ENCODE results near the gene TPRX1.

TPRX1 gene

DNA sequence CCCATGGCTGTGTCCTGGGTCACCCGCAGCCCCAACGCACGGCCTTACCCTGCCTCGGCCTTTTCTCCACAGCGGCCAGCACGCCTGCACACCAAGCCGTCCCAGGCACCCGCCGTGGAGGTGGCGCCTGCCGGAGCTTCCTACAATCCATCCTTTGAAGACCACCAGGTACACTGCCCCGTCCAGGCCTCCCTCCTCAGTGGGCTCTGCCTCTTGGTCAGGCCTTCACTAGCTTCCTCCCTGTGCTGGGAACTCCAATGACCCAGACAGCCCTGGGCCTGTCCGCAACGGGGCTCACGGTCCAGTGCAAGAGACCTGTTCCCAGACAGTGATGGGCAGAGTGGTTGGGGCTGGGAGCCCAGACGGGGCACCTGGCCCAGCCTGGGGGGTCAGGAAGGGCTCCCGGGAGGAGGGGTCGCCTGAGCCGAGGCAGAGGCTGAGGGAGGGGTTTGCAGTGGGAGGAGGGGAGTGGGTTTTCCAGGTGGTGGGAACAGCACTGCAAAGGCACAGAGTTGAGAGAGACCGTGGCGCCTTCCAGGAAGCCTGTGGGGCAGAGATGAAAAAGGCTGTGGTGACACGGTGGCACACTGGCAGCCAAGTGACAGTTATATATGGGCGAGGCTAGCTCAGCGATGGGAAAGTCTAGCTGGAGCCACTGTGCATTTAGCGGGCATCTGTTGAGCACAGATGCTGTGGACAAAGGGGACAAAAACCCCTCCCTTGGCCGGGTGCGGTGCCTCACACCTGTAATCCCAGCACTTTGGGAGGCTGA is 51.7 kb downstream of the TPRX1 start:
- no peak overlapping the region for H3K4me3 ChIP-seq (ENCODE audit: low read depth, low read length)
